ENCODE measurements around the gene CERS2. TPM values are rescaled to one million over a fixed set of nuclear protein-coding genes. Genes with fewer than 3 reads are reported as not detected.

CERS2 gene
- total RNA-seq, 1 experiment from 2014 or later: 113 TPM

- Histone ChIP-seq H2AFZ (peak overlapping the region; percentile 94; the same call in 1 of the 2 replicates), H3K27me3 (ENCODE audit: insufficient read depth, low read depth) (no peaks in the 10 kb centered on the region), H3K27ac (peak overlapping the region; percentile 61), H3K79me2 (ENCODE audit: low read depth) (peaks cover 24% of the 10 kb centered on the region), H3K36me3 (ENCODE audit: low read depth) (no peaks in the 10 kb centered on the region), H3K9me2 (ENCODE audit: insufficient read depth) (no peaks in the 10 kb centered on the region), H3K4me2 (peak overlapping the region; percentile 97), H3F3A (ENCODE audit: insufficient read depth, low read depth) (peaks cover 25% of the 10 kb centered on the region), H4K20me1 (ENCODE audit: insufficient read depth) (no peaks in the 10 kb centered on the region), H3K9me3 (ENCODE audit: insufficient read depth, low read depth) (no peaks in the 10 kb centered on the region), H3K4me1 (replicated peaks; ENCODE audit: insufficient read depth) (peaks cover 39% of the 10 kb centered on the region), H3K4me3 (peak overlapping the region; percentile 89)
- no peak for TF ChIP-seq CTCF (conservative IDR thresholded peaks at IDR 0.05)
- no peak for TF ChIP-seq EZH2 (IDR thresholded peaks at IDR 0.05; ENCODE audit: low read depth)
- CTCF ChIA-PET: no interaction called here
- no TSS peak for BruUV-seq (replicated peaks)
- POLR2A ChIA-PET (ENCODE audit: unreplicated experiment): no interaction called here
- intact Hi-C loops (cut with micrococcal nuclease; ENCODE audit: unreplicated experiment): loop anchor here (5.0 kb wide), 3 partner anchors 157 to 753 kb away; partner anchors contain the start of genes CA14, LYSMD1 and SCNM1
- no peak for DNase-seq
Measured at GRCh38 chr1:151009674-151010345, 35.2 kb upstream of the CERS2 start.

GRCh38 chr1:151009206-151009587 is 34.6 kb upstream of the CERS2 start:
- peaks cover 44% of the 10 kb centered on the region for H3K4me1 ChIP-seq (replicated peaks; ENCODE audit: insufficient read depth)
- BruUV-seq (replicated peaks): TSS peak; percentile 39
- POLR2A ChIA-PET (ENCODE audit: unreplicated experiment): no interaction called here

More at GRCh38 chr1:151009206-151009587, 34.6 kb upstream of the CERS2 start:
- Histone ChIP-seq H2AFZ (peak overlapping the region; percentile 94), H3K27me3 (ENCODE audit: insufficient read depth, low read depth) (no peaks in the 10 kb centered on the region), H3K4me3 (peak overlapping the region; percentile 89), H3K9me3 (ENCODE audit: insufficient read depth, low read depth) (no peaks in the 10 kb centered on the region), H3K4me2 (peak overlapping the region; percentile 97), H3K9me2 (ENCODE audit: insufficient read depth) (no peaks in the 10 kb centered on the region), H4K20me1 (ENCODE audit: insufficient read depth) (no peaks in the 10 kb centered on the region), H3K36me3 (ENCODE audit: low read depth) (no peaks in the 10 kb centered on the region), H3F3A (ENCODE audit: insufficient read depth, low read depth) (peaks cover 27% of the 10 kb centered on the region), H3K27ac (peak overlapping the region; percentile 61), H3K79me2 (ENCODE audit: low read depth) (peaks cover 24% of the 10 kb centered on the region)
- TF ChIP-seq EZH2 (IDR thresholded peaks at IDR 0.05; ENCODE audit: low read depth) (no peak), CTCF (conservative IDR thresholded peaks at IDR 0.05) (no peak)
- DNase-seq: no peak
- CTCF ChIA-PET: no interaction called here
- intact Hi-C loops (cut with micrococcal nuclease; ENCODE audit: unreplicated experiment): loop anchor here (5.0 kb wide), 3 partner anchors 158 to 752 kb away; partner anchors contain the start of genes CA14, LYSMD1 and SCNM1

Measured in PC-9 (cell line).